Superior temporal gyrus (tissue), 1 donor: ENCODE results near the gene ERP44.
"Not testable (repeated sequence)": the region's sequence is repeated elsewhere in the genome, so short reads cannot be mapped to it uniquely, and the experiment has no call there.

Source experiments
- DNase-seq: peaks from one replicate; pipeline ENCODE4 v3.0.0-alpha.2; 2016; ENCODE audit errors: extremely low spot score

The ERP44 gene

GRCh38 chr9:100067990-100068389 is 30.8 kb downstream of the ERP44 start:
- DNase-seq: not testable (repeated sequence)

GRCh38 chr9:100066539-100066938 is 32.3 kb downstream of the ERP44 start:
- no peak for DNase-seq

GRCh38 chr9:100064872-100065581 is 33.8 kb downstream of the ERP44 start:
- DNase-seq: no peak

GRCh38 chr9:100063185-100063584 is 35.6 kb downstream of the ERP44 start:
- DNase-seq: no peak

GRCh38 chr9:100062683-100063082 is 36.1 kb downstream of the ERP44 start:
- DNase-seq: not testable (repeated sequence)

GRCh38 chr9:100058699-100059579 is 39.9 kb downstream of the ERP44 start:
- DNase-seq: no peak

- no peak for DNase-seq
Observed at GRCh38 chr9:100057624-100058023, 41.2 kb downstream of the ERP44 start.

GRCh38 chr9:100056561-100056960 is 42.2 kb downstream of the ERP44 start:
- DNase-seq: no peak

GRCh38 chr9:100052375-100052774 is 46.4 kb downstream of the ERP44 start:
- DNase-seq: no peak

- no peak for DNase-seq
Observed at GRCh38 chr9:100049551-100049950, 49.2 kb downstream of the ERP44 start.

- DNase-seq: no peak
Observed at GRCh38 chr9:100038472-100038871, 60.3 kb downstream of the ERP44 start.

- no peak for DNase-seq
Observed at GRCh38 chr9:100033877-100034551, 64.8 kb downstream of the ERP44 start.

GRCh38 chr9:100030548-100030947 is 68.3 kb downstream of the ERP44 start:
- no peak for DNase-seq

- DNase-seq: no peak
Observed at GRCh38 chr9:100029251-100029650, 69.5 kb downstream of the ERP44 start.

GRCh38 chr9:100028201-100028784 is 70.5 kb downstream of the ERP44 start:
- peak; percentile 86 for DNase-seq

GRCh38 chr9:100027543-100027942 is 71.3 kb downstream of the ERP44 start:
- no peak for DNase-seq

GRCh38 chr9:100021931-100022330 is 76.9 kb downstream of the ERP44 start:
- DNase-seq: no peak

GRCh38 chr9:100020121-100020795 is 78.5 kb downstream of the ERP44 start:
- DNase-seq: no peak

- no peak for DNase-seq
Observed at GRCh38 chr9:100019541-100019940, 79.3 kb downstream of the ERP44 start.

GRCh38 chr9:100014846-100015245 is 84.0 kb downstream of the ERP44 start:
- DNase-seq: no peak

- DNase-seq: no peak
Observed at GRCh38 chr9:100013573-100013972, 85.2 kb downstream of the ERP44 start.
